GM12878 (cell line): ENCODE data around the gene CAPN15. TPM values are rescaled to one million over a fixed set of nuclear protein-coding genes. Genes with fewer than 3 reads are reported as not detected.

Experiments used
- ATAC-seq: fragments of 200-7000 bp; cut with Tn5 transposase; 3 replicates; pipeline ENCODE4 v1.9.1; 2020; ENCODE audit warnings: mild to moderate bottlenecking, moderate library complexity
- BruUV-seq: library from RNA; stranded (reverse); fragments of 400-500 nt; replicated peaks from 2 replicates; lab custom pipeline; 2021; lab: Mats Ljungman, UMichigan
- CTCF ChIA-PET: fragments of 300-600 bp; sonication (Branson Sonifier 250); formaldehyde crosslinking; extraction: SDS; loops from one replicate; lab custom pipeline; 2021; ENCODE audit warnings: inconsistent platforms; lab: Yijun Ruan, JAX
- POLR2A ChIA-PET: fragments of 350-600 bp; formaldehyde crosslinking; extraction: SDS; loops from one replicate; lab custom pipeline; 2021; ENCODE audit warnings: inconsistent platforms; lab: Charles Lee
- RAD21 ChIA-PET: fragments of 300-600 bp; sonication (Branson Sonifier 250); formaldehyde crosslinking; loops from one replicate; lab custom pipeline; 2023; ENCODE audit warnings: antibody characterized with exemption; ENCODE audit not compliant: unreplicated experiment; lab: Charles Lee
- SMC1A ChIA-PET: fragments of 300-600 bp; sonication (Branson Sonifier 250); formaldehyde crosslinking; loops from one replicate; lab custom pipeline; 2023; ENCODE audit not compliant: unreplicated experiment, uncharacterized antibody; lab: Charles Lee
- DNase-seq: peaks from one replicate; pipeline ENCODE4 v3.0.0-alpha.2; 2011; ENCODE audit warnings: low read depth, low spot score
- FAIRE-seq: peaks from 3 replicates; lab custom pipeline; 2011; peaks lifted over from hg19 to GRCh38; lab: Jason Lieb, UNC
- H2AFZ ChIP-seq: 2 replicates; pipeline ENCODE4 v1.6.0; 2011; ENCODE audit warnings: low read depth, low read length, control low read depth; ENCODE audit not compliant: control insufficient read depth
- H3K27ac ChIP-seq: 2 replicates; pipeline ENCODE4 v1.5.1; 2011; ENCODE audit warnings: control low read depth; ENCODE audit not compliant: control insufficient read depth, insufficient read depth
- H3K27me3 ChIP-seq, 2 experiments: replicated peaks in 1 of 2; 2 replicates each; pipeline versions ENCODE4 v1.6.0 to v1.6.1; 2011; ENCODE audit warnings: low read length in 1 of 2; ENCODE audit not compliant: control insufficient read depth in 2 of 2, insufficient read depth in 2 of 2
- H3K36me3 ChIP-seq, 2 experiments: 2 replicates each; pipeline ENCODE4 v1.5.1; 2011; ENCODE audit warnings: low read length in 1 of 2; ENCODE audit not compliant: control insufficient read depth in 2 of 2, insufficient read depth in 2 of 2
- H3K4me1 ChIP-seq: 2 replicates; pipeline ENCODE4 v1.6.1; 2011; ENCODE audit warnings: mild to moderate bottlenecking, low read length, moderate library complexity, mixed read lengths; ENCODE audit not compliant: control insufficient read depth, insufficient read depth
- H3K4me2 ChIP-seq: 2 replicates; pipeline ENCODE4 v1.6.0; 2011; ENCODE audit warnings: control low read depth; ENCODE audit not compliant: control insufficient read depth, insufficient read depth
- H3K4me3 ChIP-seq: fragments of 200-600 bp; sonication (generic); 2 replicates; pipeline ENCODE4 v1.5.1; 2016
- H3K79me2 ChIP-seq: 2 replicates; pipeline ENCODE4 v1.6.0; 2011; ENCODE audit warnings: low read length; ENCODE audit not compliant: control insufficient read depth, insufficient read depth
- H3K9ac ChIP-seq: 2 replicates; pipeline ENCODE4 v1.8.0; 2011; ENCODE audit warnings: low read length, control low read depth, mixed read lengths; ENCODE audit not compliant: control insufficient read depth, insufficient read depth
- H3K9me3 ChIP-seq: replicated peaks from 3 replicates; pipeline ENCODE4 v1.5.1; 2011; ENCODE audit warnings: mild to moderate bottlenecking, low read length; ENCODE audit not compliant: control insufficient read depth, insufficient read depth
- H4K20me1 ChIP-seq: 2 replicates; pipeline ENCODE4 v1.6.0; 2011; ENCODE audit not compliant: control insufficient read depth, insufficient read depth
- CBX5 ChIP-seq: sonication (generic); IDR thresholded peaks from 2 replicates; pipeline ENCODE4 v1.6.1; 2016; ENCODE audit warnings: low read depth, moderate library complexity, mild to moderate bottlenecking, inconsistent platforms
- CHD2 ChIP-seq: IDR thresholded peaks from 2 replicates; pipeline ENCODE4 v1.6.1; 2011; ENCODE audit warnings: low read depth, low read length, improper control_type of control experiment, borderline replicate concordance
- KDM1A ChIP-seq: fragments of 200-600 bp; sonication (generic); IDR thresholded peaks from 2 replicates; pipeline ENCODE4 v1.6.1; 2016; ENCODE audit warnings: borderline replicate concordance
- KLF5 ChIP-seq: fragments of 450-650 bp; IDR thresholded peaks from 2 replicates; pipeline ENCODE4 v1.6.1; 2014; ENCODE audit warnings: mild to moderate bottlenecking; ENCODE audit not compliant: partially characterized antibody
- NFIC ChIP-seq: IDR thresholded peaks from 2 replicates; pipeline ENCODE4 v1.6.1; 2012; ENCODE audit warnings: low read depth, mild to moderate bottlenecking, inconsistent platforms, low read length, moderate library complexity
- PAX5 ChIP-seq: IDR thresholded peaks from 2 replicates; pipeline ENCODE4 v1.6.1; 2011; ENCODE audit warnings: low read depth, low read length, borderline replicate concordance
- POLR2A ChIP-seq: IDR thresholded peaks from 2 replicates; pipeline ENCODE4 v1.6.1; 2011; ENCODE audit warnings: low read depth, mild to moderate bottlenecking, low read length
- RBBP5 ChIP-seq: fragments of 200-600 bp; sonication (generic); conservative IDR thresholded peaks from 2 replicates; pipeline ENCODE4 v1.6.1; 2016
- SPI1 ChIP-seq: IDR thresholded peaks from 2 replicates; pipeline ENCODE4 v1.6.1; 2011; ENCODE audit warnings: low read depth, mild to moderate bottlenecking, low read length, moderate library complexity, borderline replicate concordance; ENCODE audit not compliant: insufficient read depth
- STAT3 ChIP-seq: IDR thresholded peaks from 2 replicates; pipeline ENCODE4 v1.6.1; 2011; ENCODE audit warnings: low read depth, low read length, improper control_type of control experiment
- SUZ12 ChIP-seq: fragments of 200-600 bp; sonication (generic); IDR thresholded peaks from one replicate; pipeline ENCODE4 v1.6.1; 2018; ENCODE audit warnings: antibody characterized with exemption, mild to moderate bottlenecking; ENCODE audit not compliant: unreplicated experiment
- TCF12 ChIP-seq: IDR thresholded peaks from 2 replicates; pipeline ENCODE4 v1.6.1; 2011; ENCODE audit warnings: low read depth, mild to moderate bottlenecking, low read length
- ZNF207 ChIP-seq: fragments of 450-650 bp; IDR thresholded peaks from 2 replicates; pipeline ENCODE4 v1.6.1; 2014; ENCODE audit warnings: antibody characterized with exemption, mild to moderate bottlenecking, borderline replicate concordance
- ZNF274 ChIP-seq: IDR thresholded peaks from one replicate; pipeline ENCODE4 v1.8.0; 2011; ENCODE audit not compliant: insufficient read length, insufficient read depth
- WGBS: methylation state at CpG from one replicate; pipeline ENCODE4 v1.1.6; 2016; ENCODE audit warnings: low lambda C conversion rate; ENCODE audit not compliant: insufficient replicate concordance, insufficient coverage; ENCODE audit errors: missing lambda C conversion rate; 5-methylcytosine and 5-hydroxymethylcytosine counted together
- in situ Hi-C: fragments of 300-500 bp; cut with MboI; formaldehyde crosslinking; loops from 9 replicates; pipeline ENCODE4 v1.14.3; 2018; ENCODE audit warnings: mixed read lengths
- intact Hi-C: fragments of 100-400 bp; cut with micrococcal nuclease; formaldehyde crosslinking; loops from one replicate; pipeline ENCODE4 v1.14.2; 2022; ENCODE audit not compliant: unreplicated experiment
- polyA plus RNA-seq, 11 experiments: library from polyadenylated mRNA; depleted of rRNA in 4 of 11; unstranded in 6 of 11; stranded (reverse) in 5 of 11; fragments of >200 nt; fragmentation: Nextera tagmentation in 4 of 11; fragmentation: Illumina TruSeq in 1 of 11; extraction: Ambion mirVana in 4 of 11; extraction: Trizol in 1 of 11; gene quantifications; 1 replicate in 1 of 11; 2 replicates in 10 of 11; pipeline versions ENCODE4 v1.2.1 to v1.2.3, GENCODE V29; 2011 to 2016; ENCODE audit warnings: inconsistent platforms in 2 of 11, missing spikeins in 2 of 11, low read depth in 1 of 11
- total RNA-seq, 4 experiments: library from RNA; depleted of rRNA in 3 of 4; stranded (reverse); fragments of >200 nt in 3 of 4; fragmentation: Illumina TruSeq in 1 of 4; extraction: Trizol in 1 of 4; gene quantifications; 2 replicates each; pipeline versions ENCODE4 v1.2.1 to v1.2.3, GENCODE V29; 2013 to 2021
- TF ChIP-seq, protein P1 (sequence below): fragments of 450-650 bp; IDR thresholded peaks from 2 replicates; pipeline ENCODE4 v1.6.1; 2017; ENCODE audit warnings: mild to moderate bottlenecking, moderate library complexity
- TF ChIP-seq, protein P2 (sequence below): fragments of 450-650 bp; IDR thresholded peaks from 2 replicates; pipeline ENCODE4 v1.6.1; 2016; ENCODE audit warnings: mild to moderate bottlenecking
- TF ChIP-seq, protein P3 (sequence below): IDR thresholded peaks from 2 replicates; pipeline ENCODE4 v1.6.1; 2012; ENCODE audit warnings: low read depth, low read length, improper control_type of control experiment

CAPN15 gene
- total and polyA plus RNA-seq, 10 of the 15 experiments (the other 5 are each of a cell fraction or from before 2014, with no cell fraction given) = 0.40 to 78.5 (median 8.3) TPM

DNA sequence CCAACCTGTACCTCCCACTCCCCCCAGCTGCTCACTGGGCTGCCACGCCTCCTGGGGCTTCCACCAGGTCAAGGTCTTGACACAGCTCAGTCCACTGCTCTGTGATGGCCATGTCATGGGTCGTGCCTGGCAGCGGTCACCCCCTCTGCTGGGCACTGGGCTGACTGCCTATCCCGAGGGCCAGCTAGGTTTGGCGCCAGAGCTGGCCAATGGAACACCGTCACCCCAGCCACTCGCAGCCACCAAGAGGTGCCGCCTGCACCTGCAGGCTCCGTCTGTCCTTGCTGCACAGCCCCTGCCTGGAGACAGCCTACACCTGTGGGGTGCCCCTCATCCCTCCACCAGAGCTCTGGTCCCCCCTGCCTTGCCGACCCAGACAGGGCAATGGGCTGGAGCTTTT lies 57.8 kb downstream of the CAPN15 start:
- intact Hi-C loops (no loop called here), in situ Hi-C loops (no loop called here)
- SMC1A ChIA-PET = no interaction called here
- no peak for FAIRE-seq
- Histone ChIP-seq H3K27ac (no peak overlapping the region), H3K36me3 (no peaks in the 10 kb centered on the region), H3K4me1 (peaks cover 6% of the 10 kb centered on the region), H3K79me2 (peaks cover 19% of the 10 kb centered on the region), H2AFZ (no peak overlapping the region), H3K4me2 (no peak overlapping the region), H3K4me3 (no peak overlapping the region), H3K27me3 (no peaks in the 10 kb centered on the region), H3K9ac (no peak overlapping the region), H4K20me1 (no peaks in the 10 kb centered on the region), H3K9me3 (no peaks in the 10 kb centered on the region)
- no peak for TF ChIP-seq ZNF274
- TF ChIP-seq PAX5 = no peak
- TF ChIP-seq SPI1 = no peak
- TF ChIP-seq RBBP5 = no peak
- no peak for TF ChIP-seq STAT3
- no peak for TF ChIP-seq ZNF207
- no peak for TF ChIP-seq CBX5
- no peak for TF ChIP-seq NFIC
- TF ChIP-seq, protein P1, sequence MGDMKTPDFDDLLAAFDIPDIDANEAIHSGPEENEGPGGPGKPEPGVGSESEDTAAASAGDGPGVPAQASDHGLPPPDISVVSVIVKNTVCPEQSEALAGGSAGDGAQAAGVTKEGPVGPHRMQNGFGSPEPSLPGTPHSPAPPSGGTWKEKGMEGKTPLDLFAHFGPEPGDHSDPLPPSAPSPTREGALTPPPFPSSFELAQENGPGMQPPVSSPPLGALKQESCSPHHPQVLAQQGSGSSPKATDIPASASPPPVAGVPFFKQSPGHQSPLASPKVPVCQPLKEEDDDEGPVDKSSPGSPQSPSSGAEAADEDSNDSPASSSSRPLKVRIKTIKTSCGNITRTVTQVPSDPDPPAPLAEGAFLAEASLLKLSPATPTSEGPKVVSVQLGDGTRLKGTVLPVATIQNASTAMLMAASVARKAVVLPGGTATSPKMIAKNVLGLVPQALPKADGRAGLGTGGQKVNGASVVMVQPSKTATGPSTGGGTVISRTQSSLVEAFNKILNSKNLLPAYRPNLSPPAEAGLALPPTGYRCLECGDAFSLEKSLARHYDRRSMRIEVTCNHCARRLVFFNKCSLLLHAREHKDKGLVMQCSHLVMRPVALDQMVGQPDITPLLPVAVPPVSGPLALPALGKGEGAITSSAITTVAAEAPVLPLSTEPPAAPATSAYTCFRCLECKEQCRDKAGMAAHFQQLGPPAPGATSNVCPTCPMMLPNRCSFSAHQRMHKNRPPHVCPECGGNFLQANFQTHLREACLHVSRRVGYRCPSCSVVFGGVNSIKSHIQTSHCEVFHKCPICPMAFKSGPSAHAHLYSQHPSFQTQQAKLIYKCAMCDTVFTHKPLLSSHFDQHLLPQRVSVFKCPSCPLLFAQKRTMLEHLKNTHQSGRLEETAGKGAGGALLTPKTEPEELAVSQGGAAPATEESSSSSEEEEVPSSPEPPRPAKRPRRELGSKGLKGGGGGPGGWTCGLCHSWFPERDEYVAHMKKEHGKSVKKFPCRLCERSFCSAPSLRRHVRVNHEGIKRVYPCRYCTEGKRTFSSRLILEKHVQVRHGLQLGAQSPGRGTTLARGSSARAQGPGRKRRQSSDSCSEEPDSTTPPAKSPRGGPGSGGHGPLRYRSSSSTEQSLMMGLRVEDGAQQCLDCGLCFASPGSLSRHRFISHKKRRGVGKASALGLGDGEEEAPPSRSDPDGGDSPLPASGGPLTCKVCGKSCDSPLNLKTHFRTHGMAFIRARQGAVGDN = no peak
- no peak for TF ChIP-seq KDM1A
- no peak for TF ChIP-seq CHD2
- TF ChIP-seq TCF12 = no peak
- TF ChIP-seq, protein P2, sequence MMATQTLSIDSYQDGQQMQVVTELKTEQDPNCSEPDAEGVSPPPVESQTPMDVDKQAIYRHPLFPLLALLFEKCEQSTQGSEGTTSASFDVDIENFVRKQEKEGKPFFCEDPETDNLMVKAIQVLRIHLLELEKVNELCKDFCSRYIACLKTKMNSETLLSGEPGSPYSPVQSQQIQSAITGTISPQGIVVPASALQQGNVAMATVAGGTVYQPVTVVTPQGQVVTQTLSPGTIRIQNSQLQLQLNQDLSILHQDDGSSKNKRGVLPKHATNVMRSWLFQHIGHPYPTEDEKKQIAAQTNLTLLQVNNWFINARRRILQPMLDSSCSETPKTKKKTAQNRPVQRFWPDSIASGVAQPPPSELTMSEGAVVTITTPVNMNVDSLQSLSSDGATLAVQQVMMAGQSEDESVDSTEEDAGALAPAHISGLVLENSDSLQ = no peak
- TF ChIP-seq SUZ12 = no peak
- TF ChIP-seq, protein P3, sequence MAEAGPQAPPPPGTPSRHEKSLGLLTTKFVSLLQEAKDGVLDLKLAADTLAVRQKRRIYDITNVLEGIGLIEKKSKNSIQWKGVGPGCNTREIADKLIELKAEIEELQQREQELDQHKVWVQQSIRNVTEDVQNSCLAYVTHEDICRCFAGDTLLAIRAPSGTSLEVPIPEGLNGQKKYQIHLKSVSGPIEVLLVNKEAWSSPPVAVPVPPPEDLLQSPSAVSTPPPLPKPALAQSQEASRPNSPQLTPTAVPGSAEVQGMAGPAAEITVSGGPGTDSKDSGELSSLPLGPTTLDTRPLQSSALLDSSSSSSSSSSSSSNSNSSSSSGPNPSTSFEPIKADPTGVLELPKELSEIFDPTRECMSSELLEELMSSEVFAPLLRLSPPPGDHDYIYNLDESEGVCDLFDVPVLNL = no peak
- no peak for TF ChIP-seq POLR2A
- TF ChIP-seq KLF5 = no peak
- BruUV-seq = no TSS peak
- RAD21 ChIA-PET = no interaction called here
- no peak for ATAC-seq
- CTCF ChIA-PET = no interaction called here
- 42% methylated on average over 10 of the region's 10 CpGs for WGBS
- no peak for DNase-seq
- POLR2A ChIA-PET = no interaction called here
